Bronchial epithelial cell (primary cell): ENCODE measurements around the gene AGAP1. TPM values are rescaled to one million over a fixed set of nuclear protein-coding genes. Genes with fewer than 3 reads are reported as not detected.

ENCODE experiments used
- DNase-seq: peaks from one replicate; pipeline ENCODE4 v3.0.0-alpha.2; 2010; ENCODE audit warnings: low read depth
- FAIRE-seq: peaks from 2 replicates; lab custom pipeline; 2011; peaks lifted over from hg19 to GRCh38; lab: Jason Lieb, UNC
- H3K27me3 ChIP-seq: 2 replicates; pipeline ENCODE4 v1.5.1; 2011; ENCODE audit warnings: low read length; ENCODE audit not compliant: control insufficient read depth, insufficient read depth
- H3K36me3 ChIP-seq: 2 replicates; pipeline ENCODE4 v1.5.1; 2011; ENCODE audit warnings: low read length; ENCODE audit not compliant: control insufficient read depth, insufficient read depth
- H3K4me3 ChIP-seq: 2 replicates; pipeline ENCODE4 v1.5.1; 2011; ENCODE audit warnings: mild to moderate bottlenecking, low read depth, low read length, control low read depth
- total RNA-seq: library from RNA; depleted of rRNA; stranded (reverse); fragments of >200 nt; gene quantifications from 2 replicates; pipeline ENCODE4 v1.2.1, GENCODE V29; 2014
- TF ChIP-seq, protein P1 (sequence below): IDR thresholded peaks from 2 replicates; pipeline ENCODE4 v1.5.1; 2011; ENCODE audit warnings: mild to moderate bottlenecking, moderate library complexity, low read length, control low read depth, inconsistent platforms; ENCODE audit not compliant: insufficient read depth, severe bottlenecking

The AGAP1 gene
- total RNA-seq, 1 donor from 2014 or later: 22.4 TPM

DNA sequence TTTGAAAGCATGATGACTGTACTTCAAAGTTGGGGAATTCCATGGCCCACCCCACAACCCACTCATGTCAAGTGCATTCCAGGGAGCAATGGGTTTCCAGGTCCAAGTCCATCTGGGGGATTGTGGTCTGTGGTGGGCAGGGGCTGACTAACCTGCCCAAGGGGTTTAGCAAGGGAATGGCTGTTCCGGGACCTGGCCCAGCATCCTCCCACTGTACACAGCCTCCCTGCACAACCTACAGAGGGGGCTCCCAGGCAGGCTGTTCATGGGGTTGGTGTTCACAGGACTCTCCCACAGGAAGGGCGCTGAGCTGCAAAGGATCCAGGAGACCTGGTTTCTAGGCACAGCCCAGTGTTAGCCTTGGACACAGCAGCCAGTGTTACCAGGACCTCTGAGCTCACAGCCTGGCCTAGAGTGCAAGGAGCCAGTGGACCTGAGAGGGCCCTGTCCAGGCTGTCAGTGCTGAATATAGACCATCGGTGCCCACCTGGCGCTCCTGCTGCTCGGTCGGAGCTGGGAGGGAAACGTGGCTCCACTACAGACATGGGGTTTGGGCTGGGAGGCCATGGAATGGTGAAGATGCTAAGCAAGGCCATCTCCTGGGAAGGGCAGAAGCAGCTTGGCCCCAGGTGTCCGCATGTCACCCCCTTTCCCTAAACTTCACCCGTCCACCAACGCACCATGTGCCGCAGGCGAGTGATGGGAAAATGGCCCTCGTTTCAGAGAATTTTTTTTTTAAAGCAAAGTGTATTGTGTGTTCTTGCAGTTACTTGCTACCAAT lies 357.1 kb downstream of the AGAP1 start:
- TF ChIP-seq, protein P1, sequence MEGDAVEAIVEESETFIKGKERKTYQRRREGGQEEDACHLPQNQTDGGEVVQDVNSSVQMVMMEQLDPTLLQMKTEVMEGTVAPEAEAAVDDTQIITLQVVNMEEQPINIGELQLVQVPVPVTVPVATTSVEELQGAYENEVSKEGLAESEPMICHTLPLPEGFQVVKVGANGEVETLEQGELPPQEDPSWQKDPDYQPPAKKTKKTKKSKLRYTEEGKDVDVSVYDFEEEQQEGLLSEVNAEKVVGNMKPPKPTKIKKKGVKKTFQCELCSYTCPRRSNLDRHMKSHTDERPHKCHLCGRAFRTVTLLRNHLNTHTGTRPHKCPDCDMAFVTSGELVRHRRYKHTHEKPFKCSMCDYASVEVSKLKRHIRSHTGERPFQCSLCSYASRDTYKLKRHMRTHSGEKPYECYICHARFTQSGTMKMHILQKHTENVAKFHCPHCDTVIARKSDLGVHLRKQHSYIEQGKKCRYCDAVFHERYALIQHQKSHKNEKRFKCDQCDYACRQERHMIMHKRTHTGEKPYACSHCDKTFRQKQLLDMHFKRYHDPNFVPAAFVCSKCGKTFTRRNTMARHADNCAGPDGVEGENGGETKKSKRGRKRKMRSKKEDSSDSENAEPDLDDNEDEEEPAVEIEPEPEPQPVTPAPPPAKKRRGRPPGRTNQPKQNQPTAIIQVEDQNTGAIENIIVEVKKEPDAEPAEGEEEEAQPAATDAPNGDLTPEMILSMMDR: no peak
- H3K27me3 ChIP-seq: no peaks in the 10 kb centered on the region
- H3K4me3 ChIP-seq: no peak overlapping the region
- FAIRE-seq (no peak), DNase-seq (no peak)
- H3K36me3 ChIP-seq: no peaks in the 10 kb centered on the region

DNA sequence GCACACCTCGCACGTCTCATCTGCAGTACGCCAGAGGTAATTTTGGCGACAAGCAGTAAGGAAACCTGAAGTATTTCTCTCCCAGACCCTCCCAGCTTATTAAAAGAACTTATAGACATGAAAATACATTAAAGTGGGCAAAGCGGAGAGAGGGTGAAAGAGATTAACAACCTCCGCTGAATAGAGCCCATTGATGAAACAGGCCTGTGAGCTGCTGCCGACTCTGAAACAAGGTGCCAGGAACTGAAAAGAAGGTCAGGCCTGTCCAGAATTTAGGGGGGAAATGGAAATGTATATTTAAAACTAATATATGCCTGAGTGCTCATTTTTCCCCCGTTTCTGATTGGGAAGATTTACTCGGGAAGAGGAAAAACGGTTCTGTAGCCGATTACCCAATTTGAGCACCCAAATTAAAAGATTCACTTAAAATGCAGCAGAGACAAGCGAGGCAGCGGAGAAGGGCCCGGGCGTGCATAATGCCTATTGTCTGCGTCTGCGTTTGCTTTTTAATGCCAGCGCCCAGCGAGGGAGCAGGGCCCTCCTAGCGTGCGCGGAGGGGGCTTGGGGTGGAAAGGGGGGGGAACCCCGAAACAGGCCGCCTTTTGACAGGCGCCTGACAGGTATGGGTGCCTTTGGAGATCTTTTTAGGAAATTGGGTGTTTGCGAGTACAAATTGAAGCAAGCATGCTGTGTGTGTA lies 358.1 kb downstream of the AGAP1 start:
- no peaks in the 10 kb centered on the region for H3K27me3 ChIP-seq
- H3K4me3 ChIP-seq: no peak overlapping the region
- H3K36me3 ChIP-seq: no peaks in the 10 kb centered on the region
- FAIRE-seq (no peak), DNase-seq (no peak)
- TF ChIP-seq, protein P1: no peak

DNA sequence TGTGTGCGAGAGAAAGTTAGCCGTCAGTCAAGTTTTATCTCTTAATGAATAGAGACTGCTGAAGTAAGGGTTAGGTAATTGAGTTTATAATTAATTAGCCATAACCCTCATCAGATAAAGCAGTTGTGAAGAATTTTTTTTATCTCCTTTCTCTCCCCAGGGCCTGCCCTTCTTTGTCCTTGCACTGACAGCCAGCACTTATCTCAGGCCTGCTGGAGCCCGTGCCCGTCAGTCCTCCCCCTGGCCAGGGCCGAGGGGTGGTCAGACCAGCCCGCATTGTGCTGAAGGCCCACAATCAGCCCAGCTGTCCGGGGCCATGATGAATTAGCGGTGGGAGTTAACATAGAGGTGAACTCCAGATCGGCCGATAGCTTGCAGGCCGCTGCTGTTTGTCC lies 358.7 kb downstream of the AGAP1 start:
- FAIRE-seq: no peak
- Histone ChIP-seq H3K36me3 (no peaks in the 10 kb centered on the region), H3K27me3 (no peaks in the 10 kb centered on the region), H3K4me3 (no peak overlapping the region)
- TF ChIP-seq, protein P1: no peak
- no peak for DNase-seq

DNA sequence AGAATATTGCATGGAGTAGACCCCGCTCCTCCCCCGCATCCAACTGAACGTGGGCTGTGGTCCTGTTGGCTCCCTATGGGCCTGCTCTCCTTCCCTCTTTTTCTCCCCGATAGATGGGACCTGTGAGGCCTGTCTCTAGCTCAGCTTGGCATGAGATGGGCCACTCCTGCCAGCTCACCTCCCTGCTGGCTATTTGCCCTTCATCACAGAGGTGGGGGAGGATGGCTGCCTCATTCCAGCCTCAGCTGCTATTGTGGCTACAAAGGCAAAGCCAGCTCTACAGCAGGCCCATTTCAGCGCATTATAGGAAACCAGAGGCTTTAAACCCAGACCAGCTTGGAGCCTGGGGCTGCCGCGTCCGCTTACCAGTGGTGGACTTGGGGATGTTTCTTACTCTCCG lies 360.4 kb downstream of the AGAP1 start:
- no peak overlapping the region for H3K4me3 ChIP-seq
- H3K27me3 ChIP-seq: no peaks in the 10 kb centered on the region
- H3K36me3 ChIP-seq: no peaks in the 10 kb centered on the region
- FAIRE-seq (no peak), DNase-seq (no peak)
- TF ChIP-seq, protein P1: no peak

DNA sequence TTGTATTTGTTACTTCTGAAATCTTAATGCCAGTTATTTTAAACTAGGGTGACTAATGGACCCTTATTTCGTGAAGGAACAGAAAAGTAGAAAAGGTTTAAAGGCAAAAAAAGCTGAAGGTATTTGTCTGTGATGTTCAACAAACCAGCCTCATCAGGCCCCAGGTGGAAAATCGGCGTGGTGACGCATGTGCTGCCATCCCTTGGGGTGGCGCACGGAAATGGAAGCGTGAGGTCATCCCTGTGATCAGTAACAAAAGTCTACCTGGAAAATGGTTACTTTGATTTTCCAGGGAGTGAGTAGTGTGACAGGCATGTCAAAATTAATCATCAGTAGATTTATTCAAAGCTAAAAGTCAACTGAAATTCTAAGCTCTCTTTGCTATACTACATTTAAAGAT lies 361.2 kb downstream of the AGAP1 start:
- DNase-seq (no peak), FAIRE-seq (no peak)
- Histone ChIP-seq H3K4me3 (no peak overlapping the region), H3K27me3 (no peaks in the 10 kb centered on the region), H3K36me3 (no peaks in the 10 kb centered on the region)
- TF ChIP-seq, protein P1: no peak
